Caco-2 (cell line): ENCODE measurements around the gene SPEG. TPM values are rescaled to one million over a fixed set of nuclear protein-coding genes. Genes with fewer than 3 reads are reported as not detected.

ENCODE experiments used
- BruUV-seq: library from RNA; stranded (reverse); fragments of 400-500 nt; replicated peaks from 2 replicates; lab custom pipeline; 2021; lab: Mats Ljungman, UMichigan
- CTCF ChIA-PET: fragments of 300-600 bp; sonication (Branson Sonifier 250); formaldehyde crosslinking; loops from one replicate; lab custom pipeline; 2022; ENCODE audit warnings: antibody characterized with exemption; lab: Charles Lee
- POLR2A ChIA-PET: fragments of 300-600 bp; sonication (Branson Sonifier 250); formaldehyde crosslinking; loops from one replicate; lab custom pipeline; 2022; ENCODE audit warnings: antibody characterized with exemption; lab: Charles Lee
- DNase-seq, 2 experiments: peaks; one replicate each; pipeline versions ENCODE4 v3.0.0 to v3.0.0-alpha.2; 2020 to 2022
- H3K27me3 ChIP-seq: replicated peaks from 2 replicates; pipeline ENCODE4 v1.6.0; 2011; ENCODE audit warnings: low read length; ENCODE audit not compliant: control insufficient read depth, insufficient read depth
- H3K36me3 ChIP-seq: 2 replicates; pipeline ENCODE4 v1.5.1; 2011; ENCODE audit warnings: low read length; ENCODE audit not compliant: control insufficient read depth, insufficient read depth
- H3K4me1 ChIP-seq: fragments of 250-450 bp; sonication (Bioruptor Pico); 2 replicates; pipeline ENCODE4 v1.5.1; 2020; ENCODE audit warnings: mild to moderate bottlenecking
- H3K4me3 ChIP-seq: 2 replicates; pipeline ENCODE4 v1.5.1; 2011; ENCODE audit warnings: low read depth, mild to moderate bottlenecking, control low read depth, low read length
- H3K9me3 ChIP-seq: fragments of 250-450 bp; sonication (Bioruptor Pico); 2 replicates; pipeline ENCODE4 v1.5.1; 2020; ENCODE audit warnings: mild to moderate bottlenecking, moderate library complexity
- H3K27ac Mint-ChIP-seq: one replicate; pipeline ENCODE4 v1.8.0; 2022; ENCODE audit warnings: mixed read lengths; ENCODE audit not compliant: unreplicated experiment
- H3K27me3 Mint-ChIP-seq: one replicate; pipeline ENCODE4 v1.8.0; 2022; ENCODE audit warnings: mixed read lengths; ENCODE audit not compliant: insufficient read depth, unreplicated experiment
- H3K36me3 Mint-ChIP-seq: one replicate; pipeline ENCODE4 v1.8.0; 2022; ENCODE audit warnings: mild to moderate bottlenecking, mixed read lengths; ENCODE audit not compliant: insufficient read depth, unreplicated experiment
- H3K4me1 Mint-ChIP-seq: one replicate; pipeline ENCODE4 v1.8.0; 2022; ENCODE audit warnings: low read depth, mixed read lengths; ENCODE audit not compliant: unreplicated experiment
- H3K4me3 Mint-ChIP-seq: one replicate; pipeline ENCODE4 v1.8.0; 2022; ENCODE audit warnings: mild to moderate bottlenecking, moderate library complexity, mixed read lengths; ENCODE audit not compliant: unreplicated experiment
- H3K9me3 Mint-ChIP-seq: one replicate; pipeline ENCODE4 v1.8.0; 2022; ENCODE audit warnings: mixed read lengths; ENCODE audit not compliant: unreplicated experiment
- CTCF ChIP-seq, 2 experiments: fragments of 200-600 bp in 1 of 2; IDR thresholded peaks; 1 replicate in 1 of 2; 2 replicates in 1 of 2; pipeline versions ENCODE4 v1.5.1 to v1.8.0; 2011 to 2022; ENCODE audit warnings: antibody characterized with exemption in 1 of 2, control low read depth in 1 of 2, inconsistent platforms in 1 of 2, low read depth in 1 of 2, low read length in 1 of 2, mild to moderate bottlenecking in 1 of 2, moderate library complexity in 1 of 2; ENCODE audit not compliant: insufficient read depth in 1 of 2, severe bottlenecking in 1 of 2, unreplicated experiment in 1 of 2
- intact Hi-C: fragments of 100-400 bp; cut with micrococcal nuclease; formaldehyde crosslinking; loops from one replicate; pipeline ENCODE4 v1.10.0; 2022; ENCODE audit not compliant: unreplicated experiment
- total RNA-seq: library from RNA; stranded (reverse); gene quantifications from 2 replicates; pipeline ENCODE4 v1.2.3, GENCODE V29; 2022

Gene SPEG
- total RNA-seq, 1 experiment from 2014 or later: 18.6 TPM

- H3K4me1 ChIP-seq: 0 out of 2 replicates have a peak, but pooled peaks cover 4% of the 10 kb centered on the region
- H3K4me3 Mint-ChIP-seq: no peak overlapping the region
- no peaks in the 10 kb centered on the region for H3K36me3 ChIP-seq
- H3K27me3 Mint-ChIP-seq: no peaks in the 10 kb centered on the region
- no peak for TF ChIP-seq CTCF (IDR thresholded peaks at IDR 0.05; ENCODE audit: insufficient read depth in 1 of 2, low read depth in 1 of 2, low read length in 1 of 2, severe bottlenecking in 1 of 2, unreplicated experiment in 1 of 2)
- no TSS peak for BruUV-seq
- H3K4me1 Mint-ChIP-seq: peaks cover 7% of the 10 kb centered on the region
- H3K27me3 ChIP-seq: no peaks in the 10 kb centered on the region
- H3K9me3 Mint-ChIP-seq: no peaks in the 10 kb centered on the region
- ChIA-PET POLR2A (no interaction called here), CTCF (interaction anchor here (0.5 to 1.5 kb wide), 6 partner anchors 15 to 521 kb away, joined by 3 to 7 read pairs (median 4); no protein-coding TSS in a partner anchor)
- H3K27ac Mint-ChIP-seq: no peak overlapping the region
- H3K9me3 ChIP-seq: no peaks in the 10 kb centered on the region
- no peak for DNase-seq
- peaks cover 7% of the 10 kb centered on the region for H3K36me3 Mint-ChIP-seq
- intact Hi-C loops: no loop called here
- no peak overlapping the region for H3K4me3 ChIP-seq
These were observed 26.4 kb downstream of the SPEG start for GRCh38 chr2:219461047-219461514.

- Mint-ChIP-seq H3K36me3 (peaks cover 7% of the 10 kb centered on the region), H3K4me3 (no peak overlapping the region), H3K9me3 (no peaks in the 10 kb centered on the region), H3K27ac (no peak overlapping the region), H3K4me1 (peaks cover 7% of the 10 kb centered on the region), H3K27me3 (no peaks in the 10 kb centered on the region)
- BruUV-seq: no TSS peak
- POLR2A ChIA-PET: no interaction called here
- Histone ChIP-seq H3K36me3 (no peaks in the 10 kb centered on the region), H3K27me3 (no peaks in the 10 kb centered on the region), H3K4me3 (no peak overlapping the region), H3K9me3 (no peaks in the 10 kb centered on the region), H3K4me1 (0 out of 2 replicates have a peak, but pooled peaks cover 4% of the 10 kb centered on the region)
- CTCF ChIA-PET: interaction anchor here (0.6 to 1.5 kb wide), 3 partner anchors 34 to 520 kb away, joined by 3 to 7 read pairs (median 6); no protein-coding TSS in a partner anchor
- intact Hi-C loops: no loop called here
- TF ChIP-seq CTCF (IDR thresholded peaks at IDR 0.05; ENCODE audit: insufficient read depth in 1 of 2, low read depth in 1 of 2, low read length in 1 of 2, severe bottlenecking in 1 of 2, unreplicated experiment in 1 of 2): no peak
- no peak for DNase-seq
These were observed 27.0 kb downstream of the SPEG start for GRCh38 chr2:219461669-219462068.

- POLR2A ChIA-PET: no interaction called here
- no peaks in the 10 kb centered on the region for H3K27me3 ChIP-seq
- H3K4me1 Mint-ChIP-seq: peaks cover 7% of the 10 kb centered on the region
- H3K36me3 ChIP-seq: no peaks in the 10 kb centered on the region
- no peak overlapping the region for H3K4me3 Mint-ChIP-seq
- CTCF ChIA-PET: interaction anchor here (1.0 to 1.3 kb wide), 2 partner anchors 47 to 68 kb away, joined by 4 to 6 read pairs; no protein-coding TSS in a partner anchor
- no peaks in the 10 kb centered on the region for H3K27me3 Mint-ChIP-seq
- DNase-seq: no peak
- no TSS peak for BruUV-seq
- 0 out of 2 replicates have a peak, but pooled peaks cover 4% of the 10 kb centered on the region for H3K4me1 ChIP-seq
- H3K9me3 ChIP-seq: no peaks in the 10 kb centered on the region
- no peak overlapping the region for H3K27ac Mint-ChIP-seq
- peaks cover 7% of the 10 kb centered on the region for H3K36me3 Mint-ChIP-seq
- intact Hi-C loops: no loop called here
- H3K4me3 ChIP-seq: no peak overlapping the region
- no peak for TF ChIP-seq CTCF (IDR thresholded peaks at IDR 0.05; ENCODE audit: insufficient read depth in 1 of 2, low read depth in 1 of 2, low read length in 1 of 2, severe bottlenecking in 1 of 2, unreplicated experiment in 1 of 2)
- no peaks in the 10 kb centered on the region for H3K9me3 Mint-ChIP-seq
These were observed 27.7 kb downstream of the SPEG start for GRCh38 chr2:219462349-219462748.
